ENCODE data around the gene ATG101. TPM values are rescaled to one million over a fixed set of nuclear protein-coding genes. Genes with fewer than 3 reads are reported as not detected.
A peak's percentile ranks its signal among the peaks of the same experiment; 100 is the strongest.

Gene ATG101
- polyA plus RNA-seq, 1 donor from 2014 or later = 25.4 TPM

- peak overlapping the region in 2 of 3 donors; percentile 92 to 99 for H3K27ac Mint-ChIP-seq
- no peaks in the 10 kb centered on the region for H3K9me3 Mint-ChIP-seq
- H3K4me3 Mint-ChIP-seq = peak overlapping the region in 2 of 4 donors; percentile 63 to 80
- peaks cover 18 to 24% (median 19%) of the 10 kb centered on the region in 3 donors for H3K4me1 Mint-ChIP-seq
- H3K36me3 Mint-ChIP-seq = no peaks in the 10 kb centered on the region
- H3K27me3 Mint-ChIP-seq = no peaks in the 10 kb centered on the region
Observed at GRCh38 chr12:52035190-52035589, 34.6 kb upstream of the ATG101 start.

GRCh38 chr12:52035926-52036325 lies 33.9 kb upstream of the ATG101 start:
- no peaks in the 10 kb centered on the region for H3K36me3 Mint-ChIP-seq
- no peaks in the 10 kb centered on the region for H3K27me3 Mint-ChIP-seq
- H3K4me1 Mint-ChIP-seq = peaks cover 18 to 24% (median 19%) of the 10 kb centered on the region in 3 donors
- no peaks in the 10 kb centered on the region for H3K9me3 Mint-ChIP-seq
- peak overlapping the region in 2 of 4 donors; percentile 31 to 80 for H3K4me3 Mint-ChIP-seq
- H3K27ac Mint-ChIP-seq = peak overlapping the region; percentile 10 to 92 (median 59)

- Mint-ChIP-seq H3K4me1 (peaks cover 19 to 26% (median 22%) of the 10 kb centered on the region in 3 donors), H3K27ac (peak overlapping the region; percentile 59 to 92 (median 63)), H3K36me3 (no peaks in the 10 kb centered on the region), H3K27me3 (no peaks in the 10 kb centered on the region), H3K9me3 (no peaks in the 10 kb centered on the region), H3K4me3 (peak overlapping the region; percentile 65 to 87 (median 80))
Observed at GRCh38 chr12:52036587-52037171, 33.1 kb upstream of the ATG101 start.

GRCh38 chr12:52037248-52037861 lies 32.4 kb upstream of the ATG101 start:
- H3K4me1 Mint-ChIP-seq = peaks cover 25 to 29% (median 28%) of the 10 kb centered on the region in 3 donors
- H3K9me3 Mint-ChIP-seq = no peaks in the 10 kb centered on the region
- H3K27ac Mint-ChIP-seq = peak overlapping the region in 1 of 3 donors; percentile 83

GRCh38 chr12:52038447-52038846 lies 31.3 kb upstream of the ATG101 start:
- no peaks in the 10 kb centered on the region for H3K27me3 Mint-ChIP-seq
- H3K36me3 Mint-ChIP-seq = no peaks in the 10 kb centered on the region
- H3K4me3 Mint-ChIP-seq = peak overlapping the region; percentile 66 to 84 (median 72)
- H3K27ac Mint-ChIP-seq = peak overlapping the region; percentile 53 to 83 (median 60)
- H3K4me1 Mint-ChIP-seq = peaks cover 20 to 25% (median 23%) of the 10 kb centered on the region in 3 donors
- H3K9me3 Mint-ChIP-seq = no peaks in the 10 kb centered on the region

More at GRCh38 chr12:52037248-52037861, 32.4 kb upstream of the ATG101 start:
- Mint-ChIP-seq H3K4me3 (peak overlapping the region; percentile 44 to 84 (median 78)), H3K27me3 (no peaks in the 10 kb centered on the region), H3K36me3 (no peaks in the 10 kb centered on the region)

- Mint-ChIP-seq H3K27ac (peak overlapping the region in 1 of 3 donors; percentile 83), H3K9me3 (no peaks in the 10 kb centered on the region), H3K36me3 (peaks cover 2% of the 10 kb centered on the region), H3K4me3 (peak overlapping the region in 1 of 4 donors; percentile 41), H3K4me1 (peaks cover 13 to 24% (median 19%) of the 10 kb centered on the region in 3 donors), H3K27me3 (no peaks in the 10 kb centered on the region)
Observed at GRCh38 chr12:52041035-52041434, 28.7 kb upstream of the ATG101 start.

- Mint-ChIP-seq H3K9me3 (no peaks in the 10 kb centered on the region), H3K4me1 (peaks cover 11 to 24% (median 17%) of the 10 kb centered on the region in 3 donors), H3K36me3 (peaks cover 2% of the 10 kb centered on the region), H3K27me3 (no peaks in the 10 kb centered on the region), H3K27ac (peak overlapping the region in 2 of 3 donors; percentile 27 to 83), H3K4me3 (peak overlapping the region in 3 of 4 donors; percentile 62 to 69 (median 68))
Observed at GRCh38 chr12:52041695-52042123, 28.1 kb upstream of the ATG101 start.

- no peaks in the 10 kb centered on the region for H3K27me3 Mint-ChIP-seq
- peaks cover 11 to 24% (median 15%) of the 10 kb centered on the region in 3 donors for H3K4me1 Mint-ChIP-seq
- no peak overlapping the region for H3K4me3 Mint-ChIP-seq
- H3K9me3 Mint-ChIP-seq = no peaks in the 10 kb centered on the region
- peaks cover 2% of the 10 kb centered on the region for H3K36me3 Mint-ChIP-seq
- peak overlapping the region in 1 of 3 donors; percentile 83 for H3K27ac Mint-ChIP-seq
Observed at GRCh38 chr12:52042706-52043385, 26.9 kb upstream of the ATG101 start.

GRCh38 chr12:52043386-52044212 lies 26.2 kb upstream of the ATG101 start:
- no peaks in the 10 kb centered on the region for H3K9me3 Mint-ChIP-seq
- no peak overlapping the region for H3K4me3 Mint-ChIP-seq
- H3K36me3 Mint-ChIP-seq = peaks cover 2% of the 10 kb centered on the region
- H3K27me3 Mint-ChIP-seq = no peaks in the 10 kb centered on the region
- peaks cover 11 to 19% (median 12%) of the 10 kb centered on the region in 3 donors for H3K4me1 Mint-ChIP-seq
- peak overlapping the region in 1 of 3 donors; percentile 56 for H3K27ac Mint-ChIP-seq

- H3K27ac Mint-ChIP-seq = peak overlapping the region in 1 of 3 donors; percentile 43
- H3K4me3 Mint-ChIP-seq = no peak overlapping the region
- peaks cover 12 to 23% (median 14%) of the 10 kb centered on the region in 3 donors for H3K4me1 Mint-ChIP-seq
- H3K27me3 Mint-ChIP-seq = no peaks in the 10 kb centered on the region
- no peaks in the 10 kb centered on the region for H3K9me3 Mint-ChIP-seq
- peaks cover 2% of the 10 kb centered on the region for H3K36me3 Mint-ChIP-seq
Observed at GRCh38 chr12:52044292-52044983, 25.3 kb upstream of the ATG101 start.

- peaks cover 19 to 32% (median 20%) of the 10 kb centered on the region in 3 donors for H3K4me1 Mint-ChIP-seq
Observed at GRCh38 chr12:52045794-52046199, 24.0 kb upstream of the ATG101 start.

GRCh38 chr12:52046859-52047258 lies 22.9 kb upstream of the ATG101 start:
- Mint-ChIP-seq H3K4me1 (peaks cover 21 to 28% (median 22%) of the 10 kb centered on the region in 3 donors), H3K27me3 (no peaks in the 10 kb centered on the region), H3K4me3 (peak overlapping the region in 1 of 4 donors; percentile 74), H3K27ac (peak overlapping the region in 1 of 3 donors; percentile 50), H3K9me3 (no peaks in the 10 kb centered on the region), H3K36me3 (peaks cover 2% of the 10 kb centered on the region)

More at GRCh38 chr12:52045794-52046199, 24.0 kb upstream of the ATG101 start:
- Mint-ChIP-seq H3K9me3 (no peaks in the 10 kb centered on the region), H3K36me3 (peaks cover 2% of the 10 kb centered on the region), H3K27ac (peak overlapping the region in 1 of 3 donors; percentile 65), H3K27me3 (no peaks in the 10 kb centered on the region), H3K4me3 (peak overlapping the region in 1 of 4 donors; percentile 51)

- H3K36me3 Mint-ChIP-seq = peaks cover 2% of the 10 kb centered on the region
- peaks cover 20 to 21% (median 21%) of the 10 kb centered on the region in 3 donors for H3K4me1 Mint-ChIP-seq
- H3K27ac Mint-ChIP-seq = peak overlapping the region in 2 of 3 donors; percentile 76 to 97
- no peaks in the 10 kb centered on the region for H3K27me3 Mint-ChIP-seq
- H3K9me3 Mint-ChIP-seq = no peaks in the 10 kb centered on the region
- peak overlapping the region in 3 of 4 donors; percentile 93 to 97 (median 97) for H3K4me3 Mint-ChIP-seq
Observed at GRCh38 chr12:52049286-52049685, 20.5 kb upstream of the ATG101 start.

GRCh38 chr12:52049688-52050087 lies 20.1 kb upstream of the ATG101 start:
- H3K4me1 Mint-ChIP-seq = peaks cover 17 to 21% (median 20%) of the 10 kb centered on the region in 3 donors
- peaks cover under 1% of the 10 kb centered on the region for H3K36me3 Mint-ChIP-seq
- H3K9me3 Mint-ChIP-seq = no peaks in the 10 kb centered on the region
- H3K4me3 Mint-ChIP-seq = peak overlapping the region; percentile 93 to 97 (median 96)
- H3K27me3 Mint-ChIP-seq = no peaks in the 10 kb centered on the region
- H3K27ac Mint-ChIP-seq = peak overlapping the region in 2 of 3 donors; percentile 97 to 98
